GM21786 (cell line): Measurements from ENCODE around the gene ITM2C.

Experiments
- ATAC-seq: cut with Tn5 transposase; IDR thresholded peaks from one replicate; pipeline ENCODE4 v1.9.1; 2021; ENCODE audit not compliant: unreplicated experiment

ITM2C gene

GRCh38 chr2:230872151-230872967 lies 7.6 kb downstream of the ITM2C start:
- no peak for ATAC-seq

GRCh38 chr2:230872968-230873660 lies 8.4 kb downstream of the ITM2C start:
- peak; percentile 66 for ATAC-seq

GRCh38 chr2:230873661-230874401 lies 9.1 kb downstream of the ITM2C start:
- peak; percentile 72 for ATAC-seq

- ATAC-seq: no peak
Observed at GRCh38 chr2:230874456-230874855, 9.7 kb downstream of the ITM2C start.

GRCh38 chr2:230874876-230875275 lies 10.1 kb downstream of the ITM2C start:
- ATAC-seq: no peak

- ATAC-seq: no peak
Observed at GRCh38 chr2:230875347-230876315, 10.9 kb downstream of the ITM2C start.

- ATAC-seq: no peak
Observed at GRCh38 chr2:230877116-230877758, 12.5 kb downstream of the ITM2C start.

- ATAC-seq: no peak
Observed at GRCh38 chr2:230877759-230878598, 13.2 kb downstream of the ITM2C start.

- ATAC-seq: no peak
Observed at GRCh38 chr2:230878599-230879188, 14.0 kb downstream of the ITM2C start.

GRCh38 chr2:230879271-230879882 lies 14.6 kb downstream of the ITM2C start:
- ATAC-seq: no peak

- ATAC-seq: no peak
Observed at GRCh38 chr2:230879891-230880290, 15.1 kb downstream of the ITM2C start.

GRCh38 chr2:230881840-230882239 lies 17.1 kb downstream of the ITM2C start:
- ATAC-seq: no peak

- ATAC-seq: no peak
Observed at GRCh38 chr2:230885463-230886130, 20.9 kb downstream of the ITM2C start.

GRCh38 chr2:230886206-230886605 lies 21.5 kb downstream of the ITM2C start:
- no peak for ATAC-seq

GRCh38 chr2:230886671-230887071 lies 21.9 kb downstream of the ITM2C start:
- ATAC-seq: no peak

GRCh38 chr2:230887342-230887741 lies 22.6 kb downstream of the ITM2C start:
- ATAC-seq: no peak

- ATAC-seq: no peak
Observed at GRCh38 chr2:230888824-230889400, 24.2 kb downstream of the ITM2C start.
